ENCODE data around the gene ARHGEF4.
A peak's percentile ranks its signal among the peaks of the same experiment; 100 is the strongest.

ARHGEF4 gene

DNA sequence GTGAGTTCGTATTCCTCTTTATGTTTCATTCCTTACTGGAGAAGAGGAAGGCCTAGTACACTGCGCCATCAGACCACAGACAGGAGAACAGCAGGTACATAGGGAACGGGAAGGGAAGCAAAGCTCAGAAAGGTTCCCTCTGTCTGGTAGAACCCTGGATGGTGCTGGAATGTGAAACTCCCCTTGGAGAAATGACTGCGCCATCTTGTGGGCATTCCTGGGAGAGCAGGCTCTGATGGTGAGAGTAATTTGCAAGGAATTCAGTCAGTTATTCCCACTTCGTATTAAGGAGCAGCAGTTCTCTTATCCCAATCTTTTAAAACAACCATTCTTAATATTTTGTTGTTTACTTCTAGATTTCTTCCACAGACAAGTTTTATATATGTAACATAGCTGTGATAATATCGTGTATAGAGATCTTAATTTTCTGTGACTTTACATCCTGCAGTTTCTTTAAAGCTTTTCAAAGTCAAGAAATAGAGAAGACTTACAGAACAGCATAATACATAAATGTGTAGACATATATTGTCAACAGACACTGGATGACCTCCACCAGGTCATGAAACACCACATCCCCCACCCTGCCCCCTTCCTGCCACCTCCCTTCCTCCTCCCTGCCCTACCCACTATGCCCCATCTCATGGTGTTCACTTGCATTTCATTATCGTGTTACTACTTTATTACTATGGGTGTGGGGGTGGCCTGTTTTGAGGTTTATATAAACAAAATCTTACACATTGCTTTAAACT lies 83.9 kb downstream of the ARHGEF4 start:
- H3K4me1 ChIP-seq, result no peaks in the 10 kb centered on the region
- H3K4me3 ChIP-seq, result no peak overlapping the region
- peak; percentile 57 to 75 for DNase-seq
- H3K9me3 ChIP-seq, result no peaks in the 10 kb centered on the region
- no peaks in the 10 kb centered on the region for H3K36me3 ChIP-seq
- TF ChIP-seq, protein P1, sequence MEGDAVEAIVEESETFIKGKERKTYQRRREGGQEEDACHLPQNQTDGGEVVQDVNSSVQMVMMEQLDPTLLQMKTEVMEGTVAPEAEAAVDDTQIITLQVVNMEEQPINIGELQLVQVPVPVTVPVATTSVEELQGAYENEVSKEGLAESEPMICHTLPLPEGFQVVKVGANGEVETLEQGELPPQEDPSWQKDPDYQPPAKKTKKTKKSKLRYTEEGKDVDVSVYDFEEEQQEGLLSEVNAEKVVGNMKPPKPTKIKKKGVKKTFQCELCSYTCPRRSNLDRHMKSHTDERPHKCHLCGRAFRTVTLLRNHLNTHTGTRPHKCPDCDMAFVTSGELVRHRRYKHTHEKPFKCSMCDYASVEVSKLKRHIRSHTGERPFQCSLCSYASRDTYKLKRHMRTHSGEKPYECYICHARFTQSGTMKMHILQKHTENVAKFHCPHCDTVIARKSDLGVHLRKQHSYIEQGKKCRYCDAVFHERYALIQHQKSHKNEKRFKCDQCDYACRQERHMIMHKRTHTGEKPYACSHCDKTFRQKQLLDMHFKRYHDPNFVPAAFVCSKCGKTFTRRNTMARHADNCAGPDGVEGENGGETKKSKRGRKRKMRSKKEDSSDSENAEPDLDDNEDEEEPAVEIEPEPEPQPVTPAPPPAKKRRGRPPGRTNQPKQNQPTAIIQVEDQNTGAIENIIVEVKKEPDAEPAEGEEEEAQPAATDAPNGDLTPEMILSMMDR (IDR thresholded peaks at IDR 0.05), result peak; percentile 52 to 60
- no peak overlapping the region for H3K27ac ChIP-seq
- intact Hi-C loops (cut with DNase I; ENCODE audit: low total_unique reads), result no loop called here
- peaks cover 0 to 20% of the 10 kb centered on the region in 2 donors for H3K27me3 ChIP-seq

DNA sequence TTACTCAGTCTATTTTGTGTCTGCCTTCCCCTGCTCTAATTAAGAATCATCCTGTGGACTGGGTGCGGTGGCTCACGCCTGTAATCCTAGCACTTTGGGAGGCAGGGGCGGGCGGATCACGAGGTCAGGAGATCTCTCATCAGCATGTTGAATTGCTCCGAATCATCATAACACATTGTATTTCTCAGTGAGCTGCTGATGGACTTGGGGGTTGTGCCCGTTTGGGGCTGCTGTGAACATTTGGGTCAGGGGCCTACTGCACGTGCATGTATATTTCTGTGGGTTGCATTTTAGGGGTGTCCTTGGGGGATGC lies 84.4 kb downstream of the ARHGEF4 start:
- no peak overlapping the region for H3K4me3 ChIP-seq
- no peak overlapping the region for H3K27ac ChIP-seq
- no peaks in the 10 kb centered on the region for H3K36me3 ChIP-seq
- TF ChIP-seq, protein P1 (IDR thresholded peaks at IDR 0.05), result no peak
- intact Hi-C loops (cut with DNase I; ENCODE audit: low total_unique reads), result no loop called here
- DNase-seq, result no peak
- no peaks in the 10 kb centered on the region for H3K4me1 ChIP-seq
- H3K27me3 ChIP-seq, result peaks cover 0 to 15% of the 10 kb centered on the region in 2 donors
- no peaks in the 10 kb centered on the region for H3K9me3 ChIP-seq

DNA sequence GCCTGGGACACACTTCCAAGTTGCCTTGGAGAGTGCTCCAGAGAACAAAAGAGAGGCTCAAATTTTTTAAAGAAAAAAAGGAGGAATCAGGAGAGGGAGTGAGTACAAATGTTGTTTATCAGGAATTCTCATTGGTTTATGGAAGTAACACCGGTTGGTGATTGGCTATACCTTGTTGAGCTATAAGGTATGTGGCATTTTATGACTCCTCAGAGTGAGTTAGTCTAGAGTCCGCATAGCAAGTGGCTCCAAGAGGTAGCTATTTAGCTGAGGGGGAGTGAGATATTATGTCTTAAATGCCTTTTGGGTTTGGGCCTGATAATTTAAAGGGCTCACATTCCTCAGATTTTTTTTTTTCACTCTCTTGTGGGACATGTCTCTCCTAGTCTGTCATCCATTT lies 85.7 kb downstream of the ARHGEF4 start:
- intact Hi-C loops (cut with DNase I; ENCODE audit: low total_unique reads), result no loop called here
- TF ChIP-seq, protein P1 (IDR thresholded peaks at IDR 0.05), result no peak
- H3K27me3 ChIP-seq, result peaks cover 0 to 2% of the 10 kb centered on the region in 2 donors
- no peaks in the 10 kb centered on the region for H3K4me1 ChIP-seq
- H3K27ac ChIP-seq, result no peak overlapping the region
- no peaks in the 10 kb centered on the region for H3K36me3 ChIP-seq
- peaks cover 0 to 1% (median 0%) of the 10 kb centered on the region in 3 donors for H3K9me3 ChIP-seq
- DNase-seq, result no peak
- H3K4me3 ChIP-seq, result no peak overlapping the region

DNA sequence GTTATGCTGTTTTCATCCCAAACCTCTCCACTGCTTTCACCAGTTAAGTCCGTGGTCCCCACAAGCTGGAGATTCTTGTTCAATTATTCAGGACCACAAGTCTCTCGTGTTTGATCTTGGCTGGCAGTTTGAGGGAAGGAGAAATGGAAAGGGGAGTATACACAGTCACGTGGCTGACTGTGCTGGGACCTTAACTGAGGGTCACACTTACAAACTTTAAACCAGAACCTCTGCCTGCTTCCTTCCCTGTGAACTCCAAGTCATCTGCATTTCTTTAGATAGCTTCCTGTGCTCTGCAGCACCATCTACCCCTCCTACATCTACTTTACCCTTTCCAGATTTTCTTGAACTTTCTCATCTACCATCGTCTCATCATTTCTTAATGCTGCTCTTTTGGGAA lies 91.7 kb downstream of the ARHGEF4 start:
- no peak overlapping the region for H3K27ac ChIP-seq
- DNase-seq, result no peak
- no peaks in the 10 kb centered on the region for H3K36me3 ChIP-seq
- intact Hi-C loops (cut with DNase I; ENCODE audit: low total_unique reads), result no loop called here
- no peaks in the 10 kb centered on the region for H3K27me3 ChIP-seq
- H3K4me3 ChIP-seq, result no peak overlapping the region
- TF ChIP-seq, protein P1 (IDR thresholded peaks at IDR 0.05), result no peak
- no peaks in the 10 kb centered on the region for H3K4me1 ChIP-seq
- H3K9me3 ChIP-seq, result peaks cover 0 to 5% (median 5%) of the 10 kb centered on the region in 3 donors

DNA sequence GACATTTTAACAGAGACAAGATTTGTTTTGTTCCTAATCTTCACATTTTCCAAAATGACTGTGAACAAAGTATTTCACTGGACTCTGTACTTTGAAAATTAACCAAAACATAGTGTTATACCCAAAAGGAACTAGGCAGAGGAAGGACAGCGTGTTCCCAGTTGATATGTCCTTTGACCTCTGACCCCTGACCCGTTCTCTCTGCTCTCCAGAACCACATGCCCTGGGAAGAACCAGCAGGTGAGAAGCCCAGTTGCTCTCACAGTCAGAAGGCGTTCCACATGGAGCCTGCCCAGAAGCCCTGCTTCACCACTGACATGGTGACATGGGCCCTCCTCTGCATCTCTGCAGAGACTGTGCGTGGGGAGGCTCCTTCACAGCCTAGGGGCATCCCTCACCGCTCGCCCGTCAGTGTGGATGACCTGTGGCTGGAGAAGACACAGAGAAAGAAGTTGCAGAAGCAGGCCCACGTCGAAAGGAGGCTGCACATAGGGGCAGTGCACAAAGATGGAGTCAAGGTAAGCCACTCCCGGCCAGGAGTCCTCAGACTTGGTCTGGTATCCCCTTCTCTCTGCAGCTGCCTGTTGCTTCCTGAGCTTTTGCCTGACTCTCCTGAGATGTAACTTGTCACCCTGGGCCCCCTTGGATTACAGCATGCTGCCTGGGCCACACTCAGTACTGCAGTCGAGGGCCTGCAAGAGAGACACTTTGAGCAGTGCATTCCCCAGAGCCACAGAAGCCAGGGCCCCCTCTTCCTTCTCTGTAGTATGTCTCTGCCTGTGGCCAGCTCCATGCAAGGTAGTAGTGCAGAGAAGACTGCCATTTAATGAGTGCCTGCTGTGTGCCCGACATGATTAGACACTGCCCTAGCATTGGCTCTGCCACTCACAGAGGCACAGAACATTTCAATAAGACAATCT lies 94.3 kb downstream of the ARHGEF4 start:
- peaks cover 0 to 7% (median 5%) of the 10 kb centered on the region in 3 donors for H3K9me3 ChIP-seq
- TF ChIP-seq, protein P1 (IDR thresholded peaks at IDR 0.05), result no peak
- no peak for DNase-seq
- no peaks in the 10 kb centered on the region for H3K4me1 ChIP-seq
- intact Hi-C loops (cut with DNase I; ENCODE audit: low total_unique reads), result no loop called here
- no peaks in the 10 kb centered on the region for H3K27me3 ChIP-seq
- H3K36me3 ChIP-seq, result no peaks in the 10 kb centered on the region
- no peak overlapping the region for H3K27ac ChIP-seq
- H3K4me3 ChIP-seq, result no peak overlapping the region
